Neural cell (in vitro differentiated cells): ENCODE measurements around the gene COL6A3. TPM values are rescaled to one million over a fixed set of nuclear protein-coding genes. Genes with fewer than 3 reads are reported as not detected.

Source experiments
- H2AFZ ChIP-seq: fragments of 200-600, 300-800 bp; sonication (generic), shearing (Covaris generic); 2 replicates; pipeline ENCODE4 v1.6.0; 2014; ENCODE audit warnings: low read depth, mild to moderate bottlenecking, antibody characterized with exemption, low read length, moderate library complexity
- H3F3A ChIP-seq: fragments of 200-600 bp; shearing (Covaris generic); 2 replicates; pipeline ENCODE4 v1.6.1; 2016; ENCODE audit warnings: mild to moderate bottlenecking, moderate library complexity, mixed read lengths, antibody characterized with exemption, low read length; ENCODE audit not compliant: insufficient read depth, poor library complexity, severe bottlenecking
- H3K27ac ChIP-seq: fragments of 200-600, 300-800 bp; sonication (generic), shearing (Covaris generic); 2 replicates; pipeline ENCODE4 v1.5.1; 2014; ENCODE audit warnings: mild to moderate bottlenecking, low read length, moderate library complexity
- H3K27me3 ChIP-seq: fragments of 300-800, 200-600 bp; sonication (generic), shearing (Covaris generic); 2 replicates; pipeline ENCODE4 v1.6.0; 2014; ENCODE audit warnings: mild to moderate bottlenecking, low read depth, low read length, moderate library complexity; ENCODE audit not compliant: insufficient read depth
- H3K36me3 ChIP-seq: fragments of 300-800, 200-600 bp; sonication (generic), shearing (Covaris generic); 2 replicates; pipeline ENCODE4 v1.5.1; 2014; ENCODE audit warnings: mild to moderate bottlenecking, antibody characterized with exemption, low read length, moderate library complexity; ENCODE audit not compliant: insufficient read depth
- H3K4me2 ChIP-seq: fragments of 300-800, 200-600 bp; sonication (generic), shearing (Covaris generic); 2 replicates; pipeline ENCODE4 v1.6.0; 2014; ENCODE audit warnings: mild to moderate bottlenecking, low read length
- H3K4me3 ChIP-seq: fragments of 300-800, 200-600 bp; sonication (generic), shearing (Covaris generic); 2 replicates; pipeline ENCODE4 v1.5.1; 2014; ENCODE audit warnings: mild to moderate bottlenecking, low read length, moderate library complexity
- H3K79me2 ChIP-seq: fragments of 200-600 bp; shearing (Covaris generic); replicated peaks from 2 replicates; pipeline ENCODE4 v1.6.0; 2014; ENCODE audit warnings: mild to moderate bottlenecking, low read length, moderate library complexity; ENCODE audit not compliant: insufficient read depth
- H3K9ac ChIP-seq: fragments of 300-800, 200-600 bp; sonication (generic), shearing (Covaris generic); 2 replicates; pipeline ENCODE4 v1.6.1; 2016; ENCODE audit warnings: mild to moderate bottlenecking, low read length, mixed read lengths
- H3K9me2 ChIP-seq: fragments of 200-600 bp; shearing (Covaris generic); 2 replicates; pipeline ENCODE4 v1.6.1; 2016; ENCODE audit warnings: mild to moderate bottlenecking, low read length, mixed read lengths; ENCODE audit not compliant: insufficient read depth
- H3K9me3 ChIP-seq: fragments of 200-600, 300-800 bp; sonication (generic), shearing (Covaris generic); 2 replicates; pipeline ENCODE4 v1.6.1; 2016; ENCODE audit warnings: mild to moderate bottlenecking, mixed run types, low read length, moderate library complexity, mixed read lengths
- H4K20me1 ChIP-seq: fragments of 200-600 bp; shearing (Covaris generic); 2 replicates; pipeline ENCODE4 v1.6.1; 2016; ENCODE audit warnings: mild to moderate bottlenecking, mixed run types; ENCODE audit not compliant: insufficient read depth
- CTCF ChIP-seq: fragments of 450-650 bp; IDR thresholded peaks from 2 replicates; pipeline ENCODE4 v1.5.1; 2014; ENCODE audit warnings: antibody characterized with exemption, mild to moderate bottlenecking, moderate library complexity; ENCODE audit not compliant: poor library complexity, severe bottlenecking
- EP300 ChIP-seq: fragments of 450-650 bp; conservative IDR thresholded peaks from 2 replicates; pipeline ENCODE4 v1.6.1; 2014; ENCODE audit warnings: antibody characterized with exemption, mild to moderate bottlenecking, moderate library complexity; ENCODE audit not compliant: poor library complexity, severe bottlenecking
- EZH2 ChIP-seq: fragments of 200-600, 300-800 bp; shearing (Covaris generic), sonication (generic); IDR thresholded peaks from 2 replicates; pipeline ENCODE4 v1.6.1; 2014; ENCODE audit warnings: antibody characterized with exemption, low read length, borderline replicate concordance, mild to moderate bottlenecking; ENCODE audit not compliant: insufficient read depth, poor library complexity, severe bottlenecking
- MXI1 ChIP-seq: fragments of 450-650 bp; conservative IDR thresholded peaks from 2 replicates; pipeline ENCODE4 v1.6.1; 2014; ENCODE audit warnings: antibody characterized with exemption, mild to moderate bottlenecking; ENCODE audit not compliant: poor library complexity, severe bottlenecking
- POLR2AphosphoS5 ChIP-seq: IDR thresholded peaks from 2 replicates; pipeline ENCODE4 v1.6.1; 2012
- RAD21 ChIP-seq: fragments of 450-650 bp; conservative IDR thresholded peaks from 2 replicates; pipeline ENCODE4 v1.6.1; 2014; ENCODE audit warnings: antibody characterized with exemption, mild to moderate bottlenecking, moderate library complexity
- SMC3 ChIP-seq: fragments of 450-650 bp; conservative IDR thresholded peaks from 2 replicates; pipeline ENCODE4 v1.6.1; 2014; ENCODE audit warnings: antibody characterized with exemption, mild to moderate bottlenecking, moderate library complexity; ENCODE audit not compliant: poor library complexity
- TAF1 ChIP-seq: IDR thresholded peaks from 2 replicates; pipeline ENCODE4 v1.6.1; 2012; ENCODE audit warnings: low read depth
- polyA plus RNA-seq: library from polyadenylated mRNA; depleted of rRNA; stranded (reverse); fragments of >200 nt; gene quantifications from 2 replicates; pipeline ENCODE4 v1.2.3, GENCODE V29; 2014
- TF ChIP-seq, protein P1 (sequence below): IDR thresholded peaks from 2 replicates; pipeline ENCODE4 v1.6.1; 2012; ENCODE audit warnings: borderline replicate concordance

The COL6A3 gene
- polyA plus RNA-seq, 1 donor from 2014 or later: 0.05 TPM

DNA sequence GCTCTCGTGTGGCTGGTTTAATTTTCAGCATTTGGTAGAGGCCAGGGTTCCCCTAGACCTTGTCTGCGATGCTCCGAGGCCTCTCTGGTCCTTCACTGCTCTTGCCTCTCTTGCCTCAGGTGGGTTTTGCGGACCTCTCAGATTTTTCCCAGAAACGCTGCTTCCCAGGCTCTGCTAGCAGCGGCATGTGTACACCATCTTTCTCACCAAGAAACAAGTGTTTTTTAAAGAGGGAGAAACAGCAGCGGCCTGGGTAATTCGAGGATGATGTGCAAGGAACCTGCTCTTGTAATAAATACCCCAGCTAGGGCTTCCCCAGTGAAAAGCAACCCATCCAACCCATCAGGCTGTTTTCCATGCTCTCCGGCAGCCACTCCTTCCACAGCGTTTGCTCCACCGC lies 33.5 kb upstream of the COL6A3 start:
- no peak overlapping the region for H3K4me3 ChIP-seq
- TF ChIP-seq EZH2 (no peak), MXI1 (no peak), POLR2AphosphoS5 (no peak), RAD21 (no peak), SMC3 (no peak), CTCF (no peak), TAF1 (no peak), EP300 (no peak)
- TF ChIP-seq, protein P1, sequence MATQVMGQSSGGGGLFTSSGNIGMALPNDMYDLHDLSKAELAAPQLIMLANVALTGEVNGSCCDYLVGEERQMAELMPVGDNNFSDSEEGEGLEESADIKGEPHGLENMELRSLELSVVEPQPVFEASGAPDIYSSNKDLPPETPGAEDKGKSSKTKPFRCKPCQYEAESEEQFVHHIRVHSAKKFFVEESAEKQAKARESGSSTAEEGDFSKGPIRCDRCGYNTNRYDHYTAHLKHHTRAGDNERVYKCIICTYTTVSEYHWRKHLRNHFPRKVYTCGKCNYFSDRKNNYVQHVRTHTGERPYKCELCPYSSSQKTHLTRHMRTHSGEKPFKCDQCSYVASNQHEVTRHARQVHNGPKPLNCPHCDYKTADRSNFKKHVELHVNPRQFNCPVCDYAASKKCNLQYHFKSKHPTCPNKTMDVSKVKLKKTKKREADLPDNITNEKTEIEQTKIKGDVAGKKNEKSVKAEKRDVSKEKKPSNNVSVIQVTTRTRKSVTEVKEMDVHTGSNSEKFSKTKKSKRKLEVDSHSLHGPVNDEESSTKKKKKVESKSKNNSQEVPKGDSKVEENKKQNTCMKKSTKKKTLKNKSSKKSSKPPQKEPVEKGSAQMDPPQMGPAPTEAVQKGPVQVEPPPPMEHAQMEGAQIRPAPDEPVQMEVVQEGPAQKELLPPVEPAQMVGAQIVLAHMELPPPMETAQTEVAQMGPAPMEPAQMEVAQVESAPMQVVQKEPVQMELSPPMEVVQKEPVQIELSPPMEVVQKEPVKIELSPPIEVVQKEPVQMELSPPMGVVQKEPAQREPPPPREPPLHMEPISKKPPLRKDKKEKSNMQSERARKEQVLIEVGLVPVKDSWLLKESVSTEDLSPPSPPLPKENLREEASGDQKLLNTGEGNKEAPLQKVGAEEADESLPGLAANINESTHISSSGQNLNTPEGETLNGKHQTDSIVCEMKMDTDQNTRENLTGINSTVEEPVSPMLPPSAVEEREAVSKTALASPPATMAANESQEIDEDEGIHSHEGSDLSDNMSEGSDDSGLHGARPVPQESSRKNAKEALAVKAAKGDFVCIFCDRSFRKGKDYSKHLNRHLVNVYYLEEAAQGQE: no peak
- H3K9me3 ChIP-seq: no peaks in the 10 kb centered on the region
- H4K20me1 ChIP-seq: no peaks in the 10 kb centered on the region
- H2AFZ ChIP-seq: no peak overlapping the region
- H3K4me2 ChIP-seq: no peak overlapping the region
- H3K9me2 ChIP-seq: no peaks in the 10 kb centered on the region
- H3K9ac ChIP-seq: no peak overlapping the region
- H3K27ac ChIP-seq: no peak overlapping the region
- H3K27me3 ChIP-seq: no peaks in the 10 kb centered on the region
- no peaks in the 10 kb centered on the region for H3K36me3 ChIP-seq
- no peaks in the 10 kb centered on the region for H3F3A ChIP-seq
- H3K79me2 ChIP-seq: no peaks in the 10 kb centered on the region

GRCh38 chr2:237446338-237446665 lies 32.3 kb upstream of the COL6A3 start:
- Histone ChIP-seq H3F3A (no peaks in the 10 kb centered on the region), H3K27me3 (no peaks in the 10 kb centered on the region), H3K36me3 (no peaks in the 10 kb centered on the region), H3K27ac (no peak overlapping the region), H3K9me2 (no peaks in the 10 kb centered on the region), H3K9me3 (no peaks in the 10 kb centered on the region), H3K9ac (no peak overlapping the region), H3K4me2 (no peak overlapping the region), H4K20me1 (no peaks in the 10 kb centered on the region), H3K79me2 (no peaks in the 10 kb centered on the region), H2AFZ (no peak overlapping the region), H3K4me3 (no peak overlapping the region)
- TF ChIP-seq EZH2: no peak
- TF ChIP-seq EP300: no peak
- TF ChIP-seq TAF1: no peak
- TF ChIP-seq SMC3: no peak
- no peak for TF ChIP-seq MXI1
- no peak for TF ChIP-seq POLR2AphosphoS5
- TF ChIP-seq, protein P1: no peak
- no peak for TF ChIP-seq RAD21
- no peak for TF ChIP-seq CTCF
